GM10248 (cell line): ENCODE results near the gene ANO2.

Source experiments
- CTCF ChIA-PET: fragments of 300-600 bp; sonication (Branson Sonifier 250); formaldehyde crosslinking; extraction: SDS; loops from one replicate; lab custom pipeline; 2021; ENCODE audit warnings: antibody characterized with exemption; lab: Yijun Ruan, JAX
- POLR2A ChIA-PET: fragments of 350-650 bp; sonication (Branson Sonifier 250); formaldehyde crosslinking; extraction: SDS; loops from one replicate; lab custom pipeline; 2020; ENCODE audit warnings: antibody characterized with exemption; lab: Yijun Ruan, JAX
- DNase-seq: peaks from one replicate; pipeline ENCODE4 v3.0.0; 2012; ENCODE audit errors: extremely low spot score
- CTCF ChIP-seq: IDR thresholded peaks from 2 replicates; pipeline ENCODE4 v1.5.1; 2012; ENCODE audit warnings: mild to moderate bottlenecking, low read depth; ENCODE audit errors: extremely low read depth, missing control alignments, control extremely low read depth

The ANO2 gene

GRCh38 chr12:5923043-5923605, 21.9 kb downstream of the ANO2 start:
- CTCF ChIA-PET = no interaction called here
- POLR2A ChIA-PET = no interaction called here
- no peak for TF ChIP-seq CTCF
- no peak for DNase-seq

GRCh38 chr12:5921966-5922899, 22.8 kb downstream of the ANO2 start:
- no peak for TF ChIP-seq CTCF
- CTCF ChIA-PET = no interaction called here
- POLR2A ChIA-PET = no interaction called here
- no peak for DNase-seq

GRCh38 chr12:5921027-5921909, 23.8 kb downstream of the ANO2 start:
- ChIA-PET CTCF (no interaction called here), POLR2A (no interaction called here)
- no peak for TF ChIP-seq CTCF
- no peak for DNase-seq

GRCh38 chr12:5916785-5917290, 28.2 kb downstream of the ANO2 start:
- no peak for DNase-seq
- TF ChIP-seq CTCF = no peak
- CTCF ChIA-PET = no interaction called here

GRCh38 chr12:5915511-5915910, 29.5 kb downstream of the ANO2 start:
- no peak for DNase-seq
- CTCF ChIA-PET = no interaction called here
- POLR2A ChIA-PET = no interaction called here
- no peak for TF ChIP-seq CTCF

More at GRCh38 chr12:5916785-5917290, 28.2 kb downstream of the ANO2 start:
- POLR2A ChIA-PET = no interaction called here
